Measurements from ENCODE around the gene CACNA1C. TPM values are rescaled to one million over a fixed set of nuclear protein-coding genes. Genes with fewer than 3 reads are reported as not detected.

Gene CACNA1C
- polyA plus RNA-seq, 4 donors: 0.67 to 2.5 (median 2.0) TPM

GRCh38 chr12:2187195-2187945, 134.6 kb downstream of the CACNA1C start:
- Histone ChIP-seq H3K27ac (ENCODE audit: low read depth in 1 of 3, low read length in 2 of 3) (no peak overlapping the region), H3K27me3 (ENCODE audit: control insufficient read depth in 3 of 3, insufficient read depth in 3 of 3, low read length in 3 of 3) (no peaks in the 10 kb centered on the region), H3K4me3 (ENCODE audit: low read depth in 1 of 3, low read length in 3 of 3) (no peak overlapping the region), H3K4me1 (ENCODE audit: control insufficient read depth in 3 of 3, insufficient read depth in 2 of 3, low read depth in 1 of 3, low read length in 2 of 3) (peaks cover 0 to 4% (median 0%) of the 10 kb centered on the region in 3 donors), H3K36me3 (ENCODE audit: control insufficient read depth in 3 of 3, insufficient read depth in 2 of 3, low read depth in 1 of 3, low read length in 3 of 3) (no peaks in the 10 kb centered on the region), H3K9me3 (ENCODE audit: control insufficient read depth in 2 of 2, insufficient read depth in 1 of 2, low read depth in 1 of 2, low read length in 1 of 2) (no peaks in the 10 kb centered on the region)
- WGBS, 3 donors: 84 to 86% (median 84%) methylated on average over 15 of the region's 15 CpGs
- no peak for DNase-seq
- FAIRE-seq: no peak

- no peaks in the 10 kb centered on the region for H3K4me1 ChIP-seq (ENCODE audit: control insufficient read depth in 3 of 3, insufficient read depth in 2 of 3, low read depth in 1 of 3, low read length in 2 of 3)
- H3K36me3 ChIP-seq (ENCODE audit: control insufficient read depth in 3 of 3, insufficient read depth in 2 of 3, low read depth in 1 of 3, low read length in 3 of 3): no peaks in the 10 kb centered on the region
- no peaks in the 10 kb centered on the region for H3K27me3 ChIP-seq (ENCODE audit: control insufficient read depth in 3 of 3, insufficient read depth in 3 of 3, low read length in 3 of 3)
- WGBS, 3 donors: 86 to 88% (median 88%) methylated on average over 9 of the region's 9 CpGs
- no peaks in the 10 kb centered on the region for H3K9me3 ChIP-seq (ENCODE audit: control insufficient read depth in 2 of 2, insufficient read depth in 1 of 2, low read depth in 1 of 2, low read length in 1 of 2)
- DNase-seq: no peak
- H3K27ac ChIP-seq (ENCODE audit: low read depth in 1 of 3, low read length in 2 of 3): no peak overlapping the region
- FAIRE-seq: no peak
- no peak overlapping the region for H3K4me3 ChIP-seq (ENCODE audit: low read depth in 1 of 3, low read length in 3 of 3)
Observed at GRCh38 chr12:2190085-2190484, 137.3 kb downstream of the CACNA1C start.

- WGBS, 3 donors: 88 to 94% (median 92%) methylated on average over 14 to 15 of the region's 15 CpGs
- DNase-seq (no peak), FAIRE-seq (no peak)
- Histone ChIP-seq H3K27me3 (ENCODE audit: control insufficient read depth in 3 of 3, insufficient read depth in 3 of 3, low read length in 3 of 3) (no peaks in the 10 kb centered on the region), H3K9me3 (ENCODE audit: control insufficient read depth in 2 of 2, insufficient read depth in 1 of 2, low read depth in 1 of 2, low read length in 1 of 2) (no peaks in the 10 kb centered on the region), H3K4me1 (ENCODE audit: control insufficient read depth in 3 of 3, insufficient read depth in 2 of 3, low read depth in 1 of 3, low read length in 2 of 3) (no peaks in the 10 kb centered on the region), H3K27ac (ENCODE audit: low read depth in 1 of 3, low read length in 2 of 3) (no peak overlapping the region), H3K36me3 (ENCODE audit: control insufficient read depth in 3 of 3, insufficient read depth in 2 of 3, low read depth in 1 of 3, low read length in 3 of 3) (no peaks in the 10 kb centered on the region), H3K4me3 (ENCODE audit: low read depth in 1 of 3, low read length in 3 of 3) (no peak overlapping the region)
Observed at GRCh38 chr12:2190896-2191533, 138.2 kb downstream of the CACNA1C start.

GRCh38 chr12:2191534-2192153, 138.9 kb downstream of the CACNA1C start:
- 86 to 96% (median 93%) methylated on average over 18 to 19 of the region's 19 CpGs for WGBS, 3 donors
- H3K27me3 ChIP-seq (ENCODE audit: control insufficient read depth in 3 of 3, insufficient read depth in 3 of 3, low read length in 3 of 3): no peaks in the 10 kb centered on the region
- no peak for FAIRE-seq

GRCh38 chr12:2192231-2192630, 139.4 kb downstream of the CACNA1C start:
- 91 to 93% (median 92%) methylated on average over 10 of the region's 10 CpGs for WGBS, 3 donors
- no peak overlapping the region for H3K4me3 ChIP-seq (ENCODE audit: low read depth in 1 of 3, low read length in 3 of 3)
- FAIRE-seq (no peak), DNase-seq (no peak)
- no peaks in the 10 kb centered on the region for H3K36me3 ChIP-seq (ENCODE audit: control insufficient read depth in 3 of 3, insufficient read depth in 2 of 3, low read depth in 1 of 3, low read length in 3 of 3)
- H3K27ac ChIP-seq (ENCODE audit: low read depth in 1 of 3, low read length in 2 of 3): no peak overlapping the region
- no peaks in the 10 kb centered on the region for H3K9me3 ChIP-seq (ENCODE audit: control insufficient read depth in 2 of 2, insufficient read depth in 1 of 2, low read depth in 1 of 2, low read length in 1 of 2)
- no peaks in the 10 kb centered on the region for H3K4me1 ChIP-seq (ENCODE audit: control insufficient read depth in 3 of 3, insufficient read depth in 2 of 3, low read depth in 1 of 3, low read length in 2 of 3)
- no peaks in the 10 kb centered on the region for H3K27me3 ChIP-seq (ENCODE audit: control insufficient read depth in 3 of 3, insufficient read depth in 3 of 3, low read length in 3 of 3)

More at GRCh38 chr12:2191534-2192153, 138.9 kb downstream of the CACNA1C start:
- H3K27ac ChIP-seq (ENCODE audit: low read depth in 1 of 3, low read length in 2 of 3): no peak overlapping the region
- H3K9me3 ChIP-seq (ENCODE audit: control insufficient read depth in 2 of 2, insufficient read depth in 1 of 2, low read depth in 1 of 2, low read length in 1 of 2): no peaks in the 10 kb centered on the region
- H3K4me1 ChIP-seq (ENCODE audit: control insufficient read depth in 3 of 3, insufficient read depth in 2 of 3, low read depth in 1 of 3, low read length in 2 of 3): no peaks in the 10 kb centered on the region
- H3K4me3 ChIP-seq (ENCODE audit: low read depth in 1 of 3, low read length in 3 of 3): no peak overlapping the region
- no peak for DNase-seq
- no peaks in the 10 kb centered on the region for H3K36me3 ChIP-seq (ENCODE audit: control insufficient read depth in 3 of 3, insufficient read depth in 2 of 3, low read depth in 1 of 3, low read length in 3 of 3)

- Histone ChIP-seq H3K4me3 (ENCODE audit: low read depth in 1 of 3, low read length in 3 of 3) (no peak overlapping the region), H3K27ac (ENCODE audit: low read depth in 1 of 3, low read length in 2 of 3) (no peak overlapping the region), H3K9me3 (ENCODE audit: control insufficient read depth in 2 of 2, insufficient read depth in 1 of 2, low read depth in 1 of 2, low read length in 1 of 2) (no peaks in the 10 kb centered on the region), H3K36me3 (ENCODE audit: control insufficient read depth in 3 of 3, insufficient read depth in 2 of 3, low read depth in 1 of 3, low read length in 3 of 3) (no peaks in the 10 kb centered on the region), H3K4me1 (ENCODE audit: control insufficient read depth in 3 of 3, insufficient read depth in 2 of 3, low read depth in 1 of 3, low read length in 2 of 3) (no peaks in the 10 kb centered on the region), H3K27me3 (ENCODE audit: control insufficient read depth in 3 of 3, insufficient read depth in 3 of 3, low read length in 3 of 3) (no peaks in the 10 kb centered on the region)
- 55 to 69% (median 58%) methylated on average over 4 of the region's 4 CpGs for WGBS, 3 donors
- FAIRE-seq (no peak), DNase-seq (no peak)
Observed at GRCh38 chr12:2194060-2194459, 141.3 kb downstream of the CACNA1C start.

GRCh38 chr12:2194571-2194970, 141.8 kb downstream of the CACNA1C start:
- Histone ChIP-seq H3K4me1 (ENCODE audit: control insufficient read depth in 3 of 3, insufficient read depth in 2 of 3, low read depth in 1 of 3, low read length in 2 of 3) (no peaks in the 10 kb centered on the region), H3K4me3 (ENCODE audit: low read depth in 1 of 3, low read length in 3 of 3) (no peak overlapping the region), H3K9me3 (ENCODE audit: control insufficient read depth in 2 of 2, insufficient read depth in 1 of 2, low read depth in 1 of 2, low read length in 1 of 2) (no peaks in the 10 kb centered on the region), H3K36me3 (ENCODE audit: control insufficient read depth in 3 of 3, insufficient read depth in 2 of 3, low read depth in 1 of 3, low read length in 3 of 3) (no peaks in the 10 kb centered on the region), H3K27ac (ENCODE audit: low read depth in 1 of 3, low read length in 2 of 3) (no peak overlapping the region), H3K27me3 (ENCODE audit: control insufficient read depth in 3 of 3, insufficient read depth in 3 of 3, low read length in 3 of 3) (no peaks in the 10 kb centered on the region)
- DNase-seq (no peak), FAIRE-seq (no peak)
- 40 to 63% (median 50%) methylated on average over 4 of the region's 4 CpGs for WGBS, 3 donors

GRCh38 chr12:2195085-2195484, 142.3 kb downstream of the CACNA1C start:
- no peak for FAIRE-seq
- H3K4me1 ChIP-seq (ENCODE audit: control insufficient read depth in 3 of 3, insufficient read depth in 2 of 3, low read depth in 1 of 3, low read length in 2 of 3): no peaks in the 10 kb centered on the region
- no peaks in the 10 kb centered on the region for H3K9me3 ChIP-seq (ENCODE audit: control insufficient read depth in 2 of 2, insufficient read depth in 1 of 2, low read depth in 1 of 2, low read length in 1 of 2)
- no peak overlapping the region for H3K4me3 ChIP-seq (ENCODE audit: low read depth in 1 of 3, low read length in 3 of 3)
- DNase-seq: no peak
- 72 to 79% (median 79%) methylated on average over 5 of the region's 5 CpGs for WGBS, 3 donors
- no peaks in the 10 kb centered on the region for H3K36me3 ChIP-seq (ENCODE audit: control insufficient read depth in 3 of 3, insufficient read depth in 2 of 3, low read depth in 1 of 3, low read length in 3 of 3)
- no peaks in the 10 kb centered on the region for H3K27me3 ChIP-seq (ENCODE audit: control insufficient read depth in 3 of 3, insufficient read depth in 3 of 3, low read length in 3 of 3)
- no peak overlapping the region for H3K27ac ChIP-seq (ENCODE audit: low read depth in 1 of 3, low read length in 2 of 3)
